Neural cell (in vitro differentiated cells): Measurements from ENCODE around the gene ANGPTL2. TPM values are rescaled to one million over a fixed set of nuclear protein-coding genes. Genes with fewer than 3 reads are reported as not detected.

Experiments used
- H2AFZ ChIP-seq: fragments of 200-600, 300-800 bp; sonication (generic), shearing (Covaris generic); 2 replicates; pipeline ENCODE4 v1.6.0; 2014; ENCODE audit warnings: low read depth, mild to moderate bottlenecking, antibody characterized with exemption, low read length, moderate library complexity
- H3F3A ChIP-seq: fragments of 200-600 bp; shearing (Covaris generic); 2 replicates; pipeline ENCODE4 v1.6.1; 2016; ENCODE audit warnings: mild to moderate bottlenecking, moderate library complexity, mixed read lengths, antibody characterized with exemption, low read length; ENCODE audit not compliant: insufficient read depth, poor library complexity, severe bottlenecking
- H3K27ac ChIP-seq: fragments of 200-600, 300-800 bp; sonication (generic), shearing (Covaris generic); 2 replicates; pipeline ENCODE4 v1.5.1; 2014; ENCODE audit warnings: mild to moderate bottlenecking, low read length, moderate library complexity
- H3K27me3 ChIP-seq: fragments of 300-800, 200-600 bp; sonication (generic), shearing (Covaris generic); 2 replicates; pipeline ENCODE4 v1.6.0; 2014; ENCODE audit warnings: mild to moderate bottlenecking, low read depth, low read length, moderate library complexity; ENCODE audit not compliant: insufficient read depth
- H3K36me3 ChIP-seq: fragments of 300-800, 200-600 bp; sonication (generic), shearing (Covaris generic); 2 replicates; pipeline ENCODE4 v1.5.1; 2014; ENCODE audit warnings: mild to moderate bottlenecking, antibody characterized with exemption, low read length, moderate library complexity; ENCODE audit not compliant: insufficient read depth
- H3K4me2 ChIP-seq: fragments of 300-800, 200-600 bp; sonication (generic), shearing (Covaris generic); 2 replicates; pipeline ENCODE4 v1.6.0; 2014; ENCODE audit warnings: mild to moderate bottlenecking, low read length
- H3K4me3 ChIP-seq: fragments of 300-800, 200-600 bp; sonication (generic), shearing (Covaris generic); 2 replicates; pipeline ENCODE4 v1.5.1; 2014; ENCODE audit warnings: mild to moderate bottlenecking, low read length, moderate library complexity
- H3K79me2 ChIP-seq: fragments of 200-600 bp; shearing (Covaris generic); replicated peaks from 2 replicates; pipeline ENCODE4 v1.6.0; 2014; ENCODE audit warnings: mild to moderate bottlenecking, low read length, moderate library complexity; ENCODE audit not compliant: insufficient read depth
- H3K9ac ChIP-seq: fragments of 300-800, 200-600 bp; sonication (generic), shearing (Covaris generic); 2 replicates; pipeline ENCODE4 v1.6.1; 2016; ENCODE audit warnings: mild to moderate bottlenecking, low read length, mixed read lengths
- H3K9me2 ChIP-seq: fragments of 200-600 bp; shearing (Covaris generic); 2 replicates; pipeline ENCODE4 v1.6.1; 2016; ENCODE audit warnings: mild to moderate bottlenecking, low read length, mixed read lengths; ENCODE audit not compliant: insufficient read depth
- H3K9me3 ChIP-seq: fragments of 200-600, 300-800 bp; sonication (generic), shearing (Covaris generic); 2 replicates; pipeline ENCODE4 v1.6.1; 2016; ENCODE audit warnings: mild to moderate bottlenecking, mixed run types, low read length, moderate library complexity, mixed read lengths
- H4K20me1 ChIP-seq: fragments of 200-600 bp; shearing (Covaris generic); 2 replicates; pipeline ENCODE4 v1.6.1; 2016; ENCODE audit warnings: mild to moderate bottlenecking, mixed run types; ENCODE audit not compliant: insufficient read depth
- EP300 ChIP-seq: fragments of 450-650 bp; conservative IDR thresholded peaks from 2 replicates; pipeline ENCODE4 v1.6.1; 2014; ENCODE audit warnings: antibody characterized with exemption, mild to moderate bottlenecking, moderate library complexity; ENCODE audit not compliant: poor library complexity, severe bottlenecking
- EZH2 ChIP-seq: fragments of 200-600, 300-800 bp; shearing (Covaris generic), sonication (generic); IDR thresholded peaks from 2 replicates; pipeline ENCODE4 v1.6.1; 2014; ENCODE audit warnings: antibody characterized with exemption, low read length, borderline replicate concordance, mild to moderate bottlenecking; ENCODE audit not compliant: insufficient read depth, poor library complexity, severe bottlenecking
- MXI1 ChIP-seq: fragments of 450-650 bp; conservative IDR thresholded peaks from 2 replicates; pipeline ENCODE4 v1.6.1; 2014; ENCODE audit warnings: antibody characterized with exemption, mild to moderate bottlenecking; ENCODE audit not compliant: poor library complexity, severe bottlenecking
- POLR2AphosphoS5 ChIP-seq: IDR thresholded peaks from 2 replicates; pipeline ENCODE4 v1.6.1; 2012
- RAD21 ChIP-seq: fragments of 450-650 bp; conservative IDR thresholded peaks from 2 replicates; pipeline ENCODE4 v1.6.1; 2014; ENCODE audit warnings: antibody characterized with exemption, mild to moderate bottlenecking, moderate library complexity
- SMC3 ChIP-seq: fragments of 450-650 bp; conservative IDR thresholded peaks from 2 replicates; pipeline ENCODE4 v1.6.1; 2014; ENCODE audit warnings: antibody characterized with exemption, mild to moderate bottlenecking, moderate library complexity; ENCODE audit not compliant: poor library complexity
- TAF1 ChIP-seq: IDR thresholded peaks from 2 replicates; pipeline ENCODE4 v1.6.1; 2012; ENCODE audit warnings: low read depth
- polyA plus RNA-seq: library from polyadenylated mRNA; depleted of rRNA; stranded (reverse); fragments of >200 nt; gene quantifications from 2 replicates; pipeline ENCODE4 v1.2.3, GENCODE V29; 2014
- TF ChIP-seq, protein P1 (sequence below): IDR thresholded peaks from 2 replicates; pipeline ENCODE4 v1.6.1; 2012; ENCODE audit warnings: borderline replicate concordance
- TF ChIP-seq, protein P2 (sequence below): fragments of 450-650 bp; IDR thresholded peaks from 2 replicates; pipeline ENCODE4 v1.5.1; 2014; ENCODE audit warnings: antibody characterized with exemption, mild to moderate bottlenecking, moderate library complexity; ENCODE audit not compliant: poor library complexity, severe bottlenecking

ANGPTL2 gene
- polyA plus RNA-seq, 1 donor from 2014 or later, result not detected

DNA sequence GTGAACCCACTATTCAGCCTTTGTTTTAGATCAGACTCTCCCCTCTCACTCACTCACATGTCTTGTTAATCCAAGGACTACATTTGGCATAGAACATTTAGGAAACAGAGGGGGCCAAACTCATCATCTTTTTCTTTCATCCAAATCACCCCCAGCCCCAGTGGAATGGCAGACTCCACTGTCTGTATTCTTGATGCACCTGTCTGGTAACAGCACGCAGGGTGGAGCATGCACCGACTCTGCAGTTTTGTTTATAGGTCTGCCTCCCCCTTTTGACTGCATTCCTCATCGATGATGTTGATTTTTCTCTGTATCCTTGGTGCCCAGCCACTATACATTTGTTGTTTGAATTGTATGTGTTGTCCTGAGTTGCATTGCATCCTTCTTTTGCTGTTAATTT is 66.0 kb downstream of the ANGPTL2 start:
- no peaks in the 10 kb centered on the region for H3K27me3 ChIP-seq

DNA sequence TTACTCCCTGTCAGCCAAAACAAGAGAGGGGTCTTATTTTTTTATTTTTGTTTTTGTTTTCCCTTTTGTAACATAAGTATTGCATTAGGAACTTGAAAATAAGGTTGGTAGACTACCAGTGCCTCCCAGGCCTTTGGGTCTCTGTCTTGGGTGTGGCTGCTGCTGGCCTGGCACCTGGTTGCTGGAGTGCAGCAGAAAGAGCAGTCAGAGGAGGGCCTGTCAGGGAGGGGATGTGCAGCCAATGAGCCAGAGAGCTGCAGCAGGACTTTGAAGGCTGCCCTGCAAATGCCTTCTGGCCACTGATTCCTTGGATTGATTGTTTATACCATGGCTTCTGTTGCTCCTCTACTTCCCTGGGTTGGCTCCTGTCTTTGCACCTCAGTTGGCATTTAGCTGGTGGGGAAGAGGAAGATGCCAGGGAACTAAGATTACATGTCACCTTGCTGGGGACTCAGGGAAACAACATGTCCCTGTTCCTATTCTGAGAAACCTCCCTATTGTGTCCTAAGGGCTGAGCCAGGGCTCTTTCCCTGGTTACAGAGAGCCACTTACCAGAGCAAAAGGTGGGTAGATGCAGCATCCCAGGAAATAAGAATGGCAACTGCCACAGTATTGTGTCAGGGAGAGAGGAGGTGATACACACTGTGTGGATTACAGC is 66.6 kb downstream of the ANGPTL2 start:
- Histone ChIP-seq H3F3A (no peaks in the 10 kb centered on the region), H4K20me1 (no peaks in the 10 kb centered on the region), H3K27ac (no peak overlapping the region), H3K27me3 (no peaks in the 10 kb centered on the region), H3K79me2 (no peaks in the 10 kb centered on the region), H3K9me2 (no peaks in the 10 kb centered on the region), H3K9me3 (no peaks in the 10 kb centered on the region), H3K4me2 (no peak overlapping the region), H3K36me3 (peaks cover 3% of the 10 kb centered on the region), H3K4me3 (no peak overlapping the region), H3K9ac (no peak overlapping the region), H2AFZ (no peak overlapping the region)
- TF ChIP-seq RAD21, result no peak
- TF ChIP-seq, protein P1, sequence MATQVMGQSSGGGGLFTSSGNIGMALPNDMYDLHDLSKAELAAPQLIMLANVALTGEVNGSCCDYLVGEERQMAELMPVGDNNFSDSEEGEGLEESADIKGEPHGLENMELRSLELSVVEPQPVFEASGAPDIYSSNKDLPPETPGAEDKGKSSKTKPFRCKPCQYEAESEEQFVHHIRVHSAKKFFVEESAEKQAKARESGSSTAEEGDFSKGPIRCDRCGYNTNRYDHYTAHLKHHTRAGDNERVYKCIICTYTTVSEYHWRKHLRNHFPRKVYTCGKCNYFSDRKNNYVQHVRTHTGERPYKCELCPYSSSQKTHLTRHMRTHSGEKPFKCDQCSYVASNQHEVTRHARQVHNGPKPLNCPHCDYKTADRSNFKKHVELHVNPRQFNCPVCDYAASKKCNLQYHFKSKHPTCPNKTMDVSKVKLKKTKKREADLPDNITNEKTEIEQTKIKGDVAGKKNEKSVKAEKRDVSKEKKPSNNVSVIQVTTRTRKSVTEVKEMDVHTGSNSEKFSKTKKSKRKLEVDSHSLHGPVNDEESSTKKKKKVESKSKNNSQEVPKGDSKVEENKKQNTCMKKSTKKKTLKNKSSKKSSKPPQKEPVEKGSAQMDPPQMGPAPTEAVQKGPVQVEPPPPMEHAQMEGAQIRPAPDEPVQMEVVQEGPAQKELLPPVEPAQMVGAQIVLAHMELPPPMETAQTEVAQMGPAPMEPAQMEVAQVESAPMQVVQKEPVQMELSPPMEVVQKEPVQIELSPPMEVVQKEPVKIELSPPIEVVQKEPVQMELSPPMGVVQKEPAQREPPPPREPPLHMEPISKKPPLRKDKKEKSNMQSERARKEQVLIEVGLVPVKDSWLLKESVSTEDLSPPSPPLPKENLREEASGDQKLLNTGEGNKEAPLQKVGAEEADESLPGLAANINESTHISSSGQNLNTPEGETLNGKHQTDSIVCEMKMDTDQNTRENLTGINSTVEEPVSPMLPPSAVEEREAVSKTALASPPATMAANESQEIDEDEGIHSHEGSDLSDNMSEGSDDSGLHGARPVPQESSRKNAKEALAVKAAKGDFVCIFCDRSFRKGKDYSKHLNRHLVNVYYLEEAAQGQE, result no peak
- TF ChIP-seq POLR2AphosphoS5, result no peak
- no peak for TF ChIP-seq TAF1
- no peak for TF ChIP-seq MXI1

More for the DNA sequence above, 66.0 kb downstream of the ANGPTL2 start:
- Histone ChIP-seq H3K27ac (no peak overlapping the region), H3K9me3 (no peaks in the 10 kb centered on the region), H2AFZ (no peak overlapping the region), H3K79me2 (no peaks in the 10 kb centered on the region), H3K9me2 (no peaks in the 10 kb centered on the region), H3K36me3 (peaks cover 3% of the 10 kb centered on the region), H3K4me3 (no peak overlapping the region), H4K20me1 (no peaks in the 10 kb centered on the region), H3K4me2 (no peak overlapping the region), H3K9ac (no peak overlapping the region), H3F3A (no peaks in the 10 kb centered on the region)
- TF ChIP-seq RAD21, result no peak
- no peak for TF ChIP-seq TAF1
- no peak for TF ChIP-seq EP300
- TF ChIP-seq, protein P1, result no peak
- no peak for TF ChIP-seq SMC3
- no peak for TF ChIP-seq EZH2
- TF ChIP-seq MXI1, result no peak
- no peak for TF ChIP-seq POLR2AphosphoS5
- TF ChIP-seq, protein P2, sequence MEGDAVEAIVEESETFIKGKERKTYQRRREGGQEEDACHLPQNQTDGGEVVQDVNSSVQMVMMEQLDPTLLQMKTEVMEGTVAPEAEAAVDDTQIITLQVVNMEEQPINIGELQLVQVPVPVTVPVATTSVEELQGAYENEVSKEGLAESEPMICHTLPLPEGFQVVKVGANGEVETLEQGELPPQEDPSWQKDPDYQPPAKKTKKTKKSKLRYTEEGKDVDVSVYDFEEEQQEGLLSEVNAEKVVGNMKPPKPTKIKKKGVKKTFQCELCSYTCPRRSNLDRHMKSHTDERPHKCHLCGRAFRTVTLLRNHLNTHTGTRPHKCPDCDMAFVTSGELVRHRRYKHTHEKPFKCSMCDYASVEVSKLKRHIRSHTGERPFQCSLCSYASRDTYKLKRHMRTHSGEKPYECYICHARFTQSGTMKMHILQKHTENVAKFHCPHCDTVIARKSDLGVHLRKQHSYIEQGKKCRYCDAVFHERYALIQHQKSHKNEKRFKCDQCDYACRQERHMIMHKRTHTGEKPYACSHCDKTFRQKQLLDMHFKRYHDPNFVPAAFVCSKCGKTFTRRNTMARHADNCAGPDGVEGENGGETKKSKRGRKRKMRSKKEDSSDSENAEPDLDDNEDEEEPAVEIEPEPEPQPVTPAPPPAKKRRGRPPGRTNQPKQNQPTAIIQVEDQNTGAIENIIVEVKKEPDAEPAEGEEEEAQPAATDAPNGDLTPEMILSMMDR, result no peak
